ENCODE results near the gene MPZ.

Gene MPZ

DNA sequence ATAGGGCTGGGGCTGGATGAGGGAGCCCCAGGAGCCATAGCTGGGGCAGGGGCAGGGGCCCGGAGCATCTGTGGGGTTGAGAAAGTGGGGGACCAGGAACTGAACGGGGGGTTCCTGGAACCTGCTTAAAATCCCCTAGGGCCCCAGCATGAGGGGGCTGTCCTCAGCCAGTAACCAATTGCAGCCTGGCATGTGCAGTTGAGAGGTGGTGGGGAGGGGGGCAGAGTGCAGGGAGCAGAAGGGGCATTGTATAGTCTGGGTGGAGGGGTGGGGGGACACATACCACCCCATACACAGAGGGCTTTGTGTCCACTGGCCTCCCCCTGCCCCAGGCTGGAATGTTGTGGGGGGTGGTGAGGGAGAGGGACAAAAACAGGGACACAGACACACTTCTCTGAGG is at the start of gene MPZ:
Gene MPZ (minus strand): TSS at position 101 of the 400 bp plus-strand sequence. CDS start 63 bp downstream, at position 38.
- H3K4me2 ChIP-seq (ENCODE audit: low read depth, low read length, poor library complexity, severe bottlenecking) = no peak within 1 kb of the TSS
- H3K9me3 ChIP-seq (ENCODE audit: insufficient read depth, low read length) = no peaks in the 10 kb centered on the region
- no peaks in the 10 kb centered on the region for H3K9me2 ChIP-seq (replicated peaks; ENCODE audit: insufficient read depth, low read length)
- H3K79me2 ChIP-seq (ENCODE audit: insufficient read depth, low read length) = peaks cover 5% of the 10 kb centered on the region; the same call in 1 of the 2 replicates
- no peak within 1 kb of the TSS for H3K9ac ChIP-seq (ENCODE audit: low read length)
- peaks cover 11% of the 10 kb centered on the region; the same call in 1 of the 2 replicates for H3F3A ChIP-seq (ENCODE audit: insufficient read depth)
- no peak within 1 kb of the TSS for H3K4me3 ChIP-seq (ENCODE audit: insufficient read depth, low read length, poor library complexity, severe bottlenecking)
- no peaks in the 10 kb centered on the region for H4K20me1 ChIP-seq (ENCODE audit: low read depth, low read length)
- H3K27me3 ChIP-seq (ENCODE audit: low read length) = no peaks in the 10 kb centered on the region
- H2AFZ ChIP-seq (ENCODE audit: low read depth, low read length, severe bottlenecking) = no peak within 1 kb of the TSS
- TF ChIP-seq, protein P1, sequence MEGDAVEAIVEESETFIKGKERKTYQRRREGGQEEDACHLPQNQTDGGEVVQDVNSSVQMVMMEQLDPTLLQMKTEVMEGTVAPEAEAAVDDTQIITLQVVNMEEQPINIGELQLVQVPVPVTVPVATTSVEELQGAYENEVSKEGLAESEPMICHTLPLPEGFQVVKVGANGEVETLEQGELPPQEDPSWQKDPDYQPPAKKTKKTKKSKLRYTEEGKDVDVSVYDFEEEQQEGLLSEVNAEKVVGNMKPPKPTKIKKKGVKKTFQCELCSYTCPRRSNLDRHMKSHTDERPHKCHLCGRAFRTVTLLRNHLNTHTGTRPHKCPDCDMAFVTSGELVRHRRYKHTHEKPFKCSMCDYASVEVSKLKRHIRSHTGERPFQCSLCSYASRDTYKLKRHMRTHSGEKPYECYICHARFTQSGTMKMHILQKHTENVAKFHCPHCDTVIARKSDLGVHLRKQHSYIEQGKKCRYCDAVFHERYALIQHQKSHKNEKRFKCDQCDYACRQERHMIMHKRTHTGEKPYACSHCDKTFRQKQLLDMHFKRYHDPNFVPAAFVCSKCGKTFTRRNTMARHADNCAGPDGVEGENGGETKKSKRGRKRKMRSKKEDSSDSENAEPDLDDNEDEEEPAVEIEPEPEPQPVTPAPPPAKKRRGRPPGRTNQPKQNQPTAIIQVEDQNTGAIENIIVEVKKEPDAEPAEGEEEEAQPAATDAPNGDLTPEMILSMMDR (IDR thresholded peaks at IDR 0.05; ENCODE audit: insufficient read depth, low read length, poor library complexity, severe bottlenecking) = no peak
- no peak for TF ChIP-seq EZH2phosphoT487 (conservative IDR thresholded peaks at IDR 0.05; ENCODE audit: low read length)
- H3K36me3 ChIP-seq (ENCODE audit: low read length) = no peaks in the 10 kb centered on the region
- H3K27ac ChIP-seq (ENCODE audit: low read depth, low read length) = no peak within 1 kb of the TSS

DNA sequence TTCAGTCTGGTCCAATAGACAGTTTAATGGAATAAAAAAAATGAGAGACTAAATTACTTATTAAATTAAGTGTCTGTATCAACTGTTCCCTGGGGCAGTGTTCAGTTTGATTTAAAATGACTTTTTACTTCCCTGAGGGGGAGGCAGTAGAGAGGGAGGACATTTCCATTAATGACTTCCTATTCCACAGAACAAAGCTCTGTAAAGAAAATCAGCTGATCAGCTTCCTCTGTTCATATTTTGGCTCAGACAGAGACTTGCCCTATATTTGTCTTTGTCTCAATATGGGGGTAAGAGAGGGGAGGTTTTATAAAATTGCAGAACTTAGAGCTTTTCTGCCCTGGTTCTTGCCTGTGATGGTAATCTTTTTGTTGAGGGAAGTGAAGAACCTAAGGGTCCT is 49.5 kb upstream of the MPZ start:
- Histone ChIP-seq H3K4me3 (ENCODE audit: insufficient read depth, low read length, poor library complexity, severe bottlenecking) (no peak overlapping the region), H3K36me3 (ENCODE audit: low read length) (no peaks in the 10 kb centered on the region; the same call in 1 of the 2 replicates), H3K9me2 (replicated peaks; ENCODE audit: insufficient read depth, low read length) (no peaks in the 10 kb centered on the region), H4K20me1 (ENCODE audit: low read depth, low read length) (no peaks in the 10 kb centered on the region), H3K4me2 (ENCODE audit: low read depth, low read length, poor library complexity, severe bottlenecking) (no peak overlapping the region), H3K79me2 (ENCODE audit: insufficient read depth, low read length) (no peaks in the 10 kb centered on the region), H2AFZ (ENCODE audit: low read depth, low read length, severe bottlenecking) (no peak overlapping the region), H3K27ac (ENCODE audit: low read depth, low read length) (no peak overlapping the region), H3K9ac (ENCODE audit: low read length) (no peak overlapping the region), H3K9me3 (ENCODE audit: insufficient read depth, low read length) (no peaks in the 10 kb centered on the region), H3K27me3 (ENCODE audit: low read length) (no peaks in the 10 kb centered on the region), H3F3A (ENCODE audit: insufficient read depth) (no peaks in the 10 kb centered on the region)
- TF ChIP-seq EZH2phosphoT487 (conservative IDR thresholded peaks at IDR 0.05; ENCODE audit: low read length) = no peak
- TF ChIP-seq, protein P1 (IDR thresholded peaks at IDR 0.05; ENCODE audit: insufficient read depth, low read length, poor library complexity, severe bottlenecking) = no peak

DNA sequence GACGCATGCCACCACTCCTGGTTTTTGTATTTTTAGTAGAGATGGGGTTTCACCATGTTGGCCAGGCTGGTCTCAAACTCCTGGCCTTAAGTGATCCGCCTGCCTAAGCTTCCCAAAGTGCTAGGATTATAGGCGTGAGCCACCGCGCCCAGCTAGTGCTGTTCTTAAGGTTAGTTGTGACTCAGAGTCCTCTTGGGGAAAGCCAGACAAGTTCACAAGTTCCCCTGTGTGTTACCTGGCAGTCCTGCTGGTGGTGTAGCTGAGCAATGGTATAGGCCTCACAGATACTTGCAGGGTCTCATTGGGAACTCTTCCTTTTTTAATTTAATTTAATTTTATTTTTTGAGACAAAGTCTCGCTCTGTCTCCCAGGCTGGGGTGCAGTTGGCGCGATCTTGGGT is 47.3 kb upstream of the MPZ start:
- no peaks in the 10 kb centered on the region for H3K27me3 ChIP-seq (ENCODE audit: low read length)
- no peaks in the 10 kb centered on the region for H3F3A ChIP-seq (ENCODE audit: insufficient read depth)
- no peaks in the 10 kb centered on the region for H3K36me3 ChIP-seq (ENCODE audit: low read length)
- H3K4me2 ChIP-seq (ENCODE audit: low read depth, low read length, poor library complexity, severe bottlenecking) = no peak overlapping the region
- no peak overlapping the region for H3K9ac ChIP-seq (ENCODE audit: low read length)
- H3K9me3 ChIP-seq (ENCODE audit: insufficient read depth, low read length) = no peaks in the 10 kb centered on the region
- H3K9me2 ChIP-seq (replicated peaks; ENCODE audit: insufficient read depth, low read length) = no peaks in the 10 kb centered on the region
- no peaks in the 10 kb centered on the region for H3K79me2 ChIP-seq (ENCODE audit: insufficient read depth, low read length)
- no peaks in the 10 kb centered on the region for H4K20me1 ChIP-seq (ENCODE audit: low read depth, low read length)
- no peak for TF ChIP-seq EZH2phosphoT487 (conservative IDR thresholded peaks at IDR 0.05; ENCODE audit: low read length)
- TF ChIP-seq, protein P1 (IDR thresholded peaks at IDR 0.05; ENCODE audit: insufficient read depth, low read length, poor library complexity, severe bottlenecking) = no peak
- no peak overlapping the region for H3K27ac ChIP-seq (ENCODE audit: low read depth, low read length)
- no peak overlapping the region for H2AFZ ChIP-seq (ENCODE audit: low read depth, low read length, severe bottlenecking)
- no peak overlapping the region for H3K4me3 ChIP-seq (ENCODE audit: insufficient read depth, low read length, poor library complexity, severe bottlenecking)
